Fibroblast of skin of back (primary cell): ENCODE measurements around the gene WDR27.
A peak's percentile ranks its signal among the peaks of the same experiment; 100 is the strongest.
"Not testable (repeated sequence)": the region's sequence is repeated elsewhere in the genome, so short reads cannot be mapped to it uniquely, and the experiment has no call there.

ENCODE experiments used
- DNase-seq: peaks from one replicate; pipeline ENCODE4 v3.0.0-alpha.2; 2013

WDR27 gene

DNA sequence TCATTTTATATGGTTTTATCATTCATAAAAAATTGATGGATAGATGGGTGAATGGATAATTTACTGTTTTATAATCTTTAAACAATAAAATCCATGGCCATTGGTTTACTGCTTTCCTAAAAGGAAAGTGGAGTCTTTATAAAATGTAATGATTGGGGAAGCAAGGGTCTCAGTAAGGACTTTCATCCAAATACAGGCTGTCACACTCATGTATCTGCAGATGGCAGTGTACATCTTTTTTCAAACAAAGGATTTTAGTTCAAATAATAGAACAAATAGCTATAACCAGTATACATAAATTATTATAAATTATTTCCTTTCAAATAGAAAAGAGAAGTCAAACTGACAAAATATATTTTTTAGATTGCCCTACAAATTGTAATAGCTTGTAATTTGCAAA lies 190.0 kb downstream of the WDR27 start:
- DNase-seq = not testable (repeated sequence)

- DNase-seq = no peak
Measured at GRCh38 chr6:169510871-169511270, 191.0 kb downstream of the WDR27 start.

DNA sequence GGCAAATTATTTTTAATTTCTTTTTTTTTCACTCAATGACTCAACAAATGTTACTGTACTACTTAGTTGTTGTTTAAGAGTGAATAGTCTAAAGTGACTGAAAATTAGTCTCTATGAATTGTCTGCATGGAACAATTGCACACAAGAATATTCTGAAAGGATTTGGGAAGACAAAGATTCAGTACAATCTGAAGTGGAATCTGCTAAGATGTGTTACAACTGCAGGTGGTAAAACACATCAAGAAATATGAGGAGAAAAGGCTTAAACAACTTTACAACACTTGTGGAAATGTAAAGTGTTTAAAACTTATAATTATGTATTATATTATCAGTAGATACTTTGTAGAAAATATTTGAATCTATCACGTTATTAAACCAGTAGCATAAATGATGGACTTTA lies 193.4 kb downstream of the WDR27 start:
- DNase-seq = no peak

GRCh38 chr6:169503422-169504152 lies 198.2 kb downstream of the WDR27 start:
- peak; percentile 21 for DNase-seq

DNA sequence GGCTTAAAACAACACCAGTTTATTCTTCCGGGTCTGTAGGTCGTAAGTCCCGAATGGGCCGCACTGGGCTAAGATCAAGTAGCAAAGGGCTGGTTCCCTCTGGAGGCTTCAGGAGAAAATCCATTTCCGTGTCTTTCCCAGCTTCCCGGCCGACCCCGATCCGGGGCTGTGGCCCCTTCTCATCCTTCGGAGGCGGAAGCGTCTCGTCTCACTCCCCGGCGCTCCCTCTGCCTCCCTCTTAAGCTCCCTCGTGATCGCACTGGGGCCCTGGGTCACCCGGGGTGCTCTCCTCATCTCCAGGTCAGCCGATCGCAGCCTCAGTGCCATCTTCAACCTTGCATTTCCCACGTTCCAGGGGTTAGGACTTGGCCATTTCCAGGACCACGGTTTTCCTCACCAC lies 199.4 kb downstream of the WDR27 start:
- DNase-seq = no peak

DNA sequence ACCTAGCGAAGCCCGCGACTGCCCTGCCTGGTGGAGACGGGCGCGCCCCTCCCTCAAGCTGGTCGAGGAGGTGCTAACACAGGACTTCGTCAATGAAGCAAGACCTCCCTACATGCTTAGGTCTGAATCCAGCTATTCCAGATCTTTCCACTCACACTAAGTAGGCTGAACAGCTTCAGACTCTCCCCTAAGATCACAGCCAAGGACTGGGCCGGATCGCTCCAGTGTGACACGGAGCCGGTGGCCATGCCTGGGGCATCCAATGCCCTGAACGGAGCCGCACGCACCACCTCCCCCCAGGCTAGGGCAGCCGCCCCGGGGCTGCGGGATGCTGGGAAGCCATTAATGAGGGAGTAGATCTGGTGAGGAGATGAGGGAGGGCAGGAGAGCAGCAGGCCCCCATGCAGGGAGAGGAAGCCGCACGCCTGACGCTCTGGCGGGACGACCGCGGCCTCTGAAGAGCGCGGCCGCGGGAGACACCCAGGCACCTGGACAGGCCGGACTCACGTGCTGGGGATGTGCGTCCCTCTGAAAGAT lies 200.0 kb downstream of the WDR27 start:
- DNase-seq = no peak

DNA sequence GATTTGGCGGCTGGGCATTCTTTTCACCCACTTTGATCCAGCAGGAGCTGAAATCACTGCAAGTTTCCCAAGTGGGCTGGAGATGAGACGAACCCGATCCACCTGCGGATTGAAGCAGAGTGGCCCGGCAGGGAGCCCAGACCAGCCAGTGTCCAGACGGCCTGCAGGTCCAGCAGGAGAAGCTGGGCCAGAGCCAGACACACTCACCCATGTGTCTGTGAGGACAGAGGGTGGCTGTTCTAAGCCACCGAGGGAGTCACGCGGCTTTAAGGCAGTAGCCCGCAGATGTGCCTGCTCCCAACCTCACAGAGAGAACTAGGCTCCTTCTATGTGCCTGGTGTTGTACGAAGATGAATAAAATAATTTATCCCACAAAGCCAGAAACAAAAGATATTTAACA lies 200.7 kb downstream of the WDR27 start:
- no peak for DNase-seq

DNA sequence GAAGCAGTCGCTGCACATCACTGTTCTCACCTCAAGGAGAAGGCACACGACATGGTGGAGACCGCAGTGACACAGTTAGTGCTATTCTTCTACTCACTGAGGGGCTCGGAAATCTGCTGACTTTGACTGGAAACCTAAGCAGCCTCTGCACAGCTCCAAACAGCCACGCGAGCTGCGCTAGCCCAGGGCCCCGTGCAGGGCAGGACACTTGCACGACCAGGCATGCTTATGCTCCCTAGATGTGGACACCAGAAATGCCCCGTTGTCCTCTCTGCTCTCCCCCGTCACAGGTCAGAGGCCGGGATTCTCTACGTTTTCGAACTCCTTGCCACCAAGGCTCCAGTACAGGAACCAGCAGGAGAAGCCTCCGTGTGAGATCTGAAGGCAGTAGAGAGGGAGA lies 201.1 kb downstream of the WDR27 start:
- DNase-seq = no peak

DNA sequence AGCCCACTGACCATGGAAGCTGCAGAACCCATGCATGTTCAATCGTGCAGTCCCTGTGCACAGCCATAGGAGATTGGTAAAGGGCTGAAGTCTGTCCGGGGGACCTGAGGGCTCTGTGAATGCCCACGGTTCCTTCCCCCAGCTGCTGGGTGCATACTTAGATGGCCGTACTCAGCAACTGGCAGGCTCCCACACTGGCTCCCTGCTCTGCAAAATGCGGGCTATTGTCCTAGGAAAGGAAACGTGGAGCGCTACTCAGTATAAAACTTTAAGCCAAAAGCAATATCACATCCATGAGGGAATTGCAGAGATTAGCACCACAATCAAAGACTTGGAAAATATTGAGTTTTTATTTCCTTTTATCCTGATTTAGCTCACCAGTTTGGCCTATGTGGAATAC lies 202.0 kb downstream of the WDR27 start:
- DNase-seq = no peak

DNA sequence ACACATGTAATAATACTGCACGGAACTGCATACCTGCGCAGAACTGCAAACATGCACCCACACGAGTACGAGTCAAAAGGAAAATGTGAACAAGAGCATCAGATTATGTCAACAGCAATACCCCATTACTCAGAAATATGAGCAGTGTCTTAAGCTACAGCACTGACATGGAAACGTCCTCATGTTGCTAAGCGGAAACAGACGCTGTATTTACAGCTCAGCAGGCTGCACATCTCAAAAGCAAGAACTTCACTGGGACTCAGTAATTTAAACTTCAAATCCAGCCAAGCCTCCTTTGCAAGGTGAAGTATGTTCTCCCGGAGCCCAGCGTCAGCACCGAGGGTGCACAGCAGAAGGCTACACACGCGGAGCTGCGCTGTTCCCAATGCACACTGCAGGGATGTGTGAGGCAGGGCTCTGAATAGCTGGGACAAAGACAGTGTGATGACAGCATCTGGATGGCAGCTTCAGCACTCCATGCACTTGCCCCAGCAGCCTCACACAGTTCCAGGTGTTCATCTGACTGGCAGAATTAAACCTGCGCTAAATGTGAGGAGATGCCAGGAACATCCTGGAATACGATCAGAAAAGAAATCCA lies 202.8 kb downstream of the WDR27 start:
- peak; percentile 11 for DNase-seq

DNA sequence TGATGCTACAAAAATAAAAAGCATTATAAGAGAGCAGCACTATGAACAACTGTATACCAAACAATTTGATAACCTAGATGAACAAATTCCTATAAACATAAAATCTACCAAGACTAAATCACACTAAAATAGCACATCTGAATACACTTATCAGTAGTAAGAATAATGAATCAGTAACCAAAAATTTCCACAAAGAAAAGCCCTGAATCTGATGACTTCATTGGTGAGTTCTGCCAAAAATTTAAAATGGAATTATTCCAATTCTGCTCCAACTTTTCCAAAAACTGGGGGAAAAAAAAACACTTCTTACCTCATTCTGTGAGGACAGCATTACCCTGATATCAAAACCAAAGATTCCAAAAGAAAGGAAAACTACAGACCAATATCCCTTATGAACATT lies 206.2 kb downstream of the WDR27 start:
- peak; percentile 54 for DNase-seq

DNA sequence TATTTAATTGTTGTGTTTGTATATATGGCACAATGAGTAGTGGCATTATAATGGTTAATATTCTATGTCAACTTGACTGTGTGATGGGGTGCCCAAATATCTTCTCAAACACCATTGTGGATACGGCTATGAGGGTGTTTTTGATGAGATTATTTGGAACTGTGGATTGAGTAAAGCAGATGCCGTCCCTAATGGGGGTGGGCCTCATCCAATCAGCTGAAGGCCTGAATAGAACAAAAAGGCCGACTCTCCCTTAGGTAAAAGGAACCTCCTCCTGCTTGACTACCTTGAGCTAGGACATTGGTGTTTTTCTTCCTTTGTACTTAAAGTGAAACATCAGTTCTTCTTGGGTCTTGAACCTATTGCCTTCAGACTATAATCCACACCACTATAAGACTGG lies 207.8 kb downstream of the WDR27 start:
- no peak for DNase-seq

DNA sequence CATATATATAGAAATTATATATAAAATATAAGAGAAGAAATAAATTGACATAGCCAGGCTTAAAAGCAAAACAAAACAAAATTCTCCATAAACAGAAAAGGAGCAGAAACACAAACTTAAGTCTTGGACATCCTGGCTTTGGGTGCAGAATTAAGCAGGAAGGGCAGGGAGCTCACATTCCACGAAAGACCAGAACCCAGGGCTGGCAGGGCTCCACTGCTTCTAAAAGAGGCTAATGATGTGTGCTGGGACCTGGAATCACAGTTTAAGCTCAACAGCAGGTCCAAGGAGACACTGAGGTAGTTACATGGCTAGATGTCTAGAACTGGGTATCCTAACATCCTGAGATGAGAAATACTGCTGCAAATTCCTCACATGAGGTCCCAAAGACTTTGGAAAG lies 210.3 kb downstream of the WDR27 start:
- DNase-seq = no peak

GRCh38 chr6:169490830-169491229 lies 211.0 kb downstream of the WDR27 start:
- DNase-seq = peak; percentile 14

DNA sequence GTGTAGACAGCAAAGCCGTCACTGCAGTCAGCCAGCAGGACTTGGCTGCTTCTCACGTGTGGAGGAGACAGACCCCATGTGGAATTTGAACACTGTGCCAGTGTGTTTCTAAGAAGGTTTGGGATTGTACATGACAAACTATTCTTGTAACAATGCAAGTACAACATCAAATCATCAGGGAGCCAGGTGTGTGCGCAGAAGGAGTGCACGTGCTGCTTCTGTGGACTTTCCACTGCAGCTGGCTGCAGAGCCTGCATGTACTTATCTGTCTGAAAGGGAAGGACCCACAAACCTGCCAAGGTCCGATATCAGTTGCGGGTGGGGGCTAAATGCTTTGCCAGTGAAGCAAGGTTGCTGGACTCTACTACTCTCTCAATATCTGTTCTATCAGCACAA lies 211.6 kb downstream of the WDR27 start:
- no peak for DNase-seq

DNA sequence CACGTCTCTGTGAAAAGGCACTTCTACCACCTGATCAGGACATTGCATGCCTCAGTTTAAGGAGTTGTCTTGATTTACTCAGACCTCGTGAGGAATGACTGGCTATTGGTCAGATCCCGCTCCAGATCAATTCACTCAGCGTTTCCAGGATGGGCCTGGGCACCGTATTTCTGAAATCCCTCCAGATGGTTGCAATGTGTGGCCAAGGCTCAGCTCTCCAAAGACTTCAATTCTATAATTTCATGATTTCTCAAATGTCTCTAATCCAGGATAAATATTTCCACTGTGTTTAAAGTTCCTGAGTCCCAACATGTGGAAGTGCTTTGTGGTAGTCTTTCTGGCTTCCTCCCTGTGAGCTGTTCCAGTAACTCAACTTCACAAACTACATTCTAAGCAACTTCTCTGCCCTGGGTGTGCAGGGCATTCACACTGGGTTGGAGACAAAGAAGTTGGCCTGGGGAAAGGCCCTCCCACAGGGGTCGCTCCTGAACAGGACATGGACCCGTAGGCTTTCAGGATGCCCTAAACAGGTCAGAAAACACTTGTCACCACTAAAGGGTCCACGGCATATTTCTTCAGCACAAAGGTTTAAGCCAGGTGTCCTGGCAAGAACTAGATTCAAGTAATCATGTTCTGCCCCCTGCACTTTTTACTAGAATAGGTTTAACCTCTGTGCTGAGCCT lies 212.1 kb downstream of the WDR27 start:
- DNase-seq = peak; percentile 2

DNA sequence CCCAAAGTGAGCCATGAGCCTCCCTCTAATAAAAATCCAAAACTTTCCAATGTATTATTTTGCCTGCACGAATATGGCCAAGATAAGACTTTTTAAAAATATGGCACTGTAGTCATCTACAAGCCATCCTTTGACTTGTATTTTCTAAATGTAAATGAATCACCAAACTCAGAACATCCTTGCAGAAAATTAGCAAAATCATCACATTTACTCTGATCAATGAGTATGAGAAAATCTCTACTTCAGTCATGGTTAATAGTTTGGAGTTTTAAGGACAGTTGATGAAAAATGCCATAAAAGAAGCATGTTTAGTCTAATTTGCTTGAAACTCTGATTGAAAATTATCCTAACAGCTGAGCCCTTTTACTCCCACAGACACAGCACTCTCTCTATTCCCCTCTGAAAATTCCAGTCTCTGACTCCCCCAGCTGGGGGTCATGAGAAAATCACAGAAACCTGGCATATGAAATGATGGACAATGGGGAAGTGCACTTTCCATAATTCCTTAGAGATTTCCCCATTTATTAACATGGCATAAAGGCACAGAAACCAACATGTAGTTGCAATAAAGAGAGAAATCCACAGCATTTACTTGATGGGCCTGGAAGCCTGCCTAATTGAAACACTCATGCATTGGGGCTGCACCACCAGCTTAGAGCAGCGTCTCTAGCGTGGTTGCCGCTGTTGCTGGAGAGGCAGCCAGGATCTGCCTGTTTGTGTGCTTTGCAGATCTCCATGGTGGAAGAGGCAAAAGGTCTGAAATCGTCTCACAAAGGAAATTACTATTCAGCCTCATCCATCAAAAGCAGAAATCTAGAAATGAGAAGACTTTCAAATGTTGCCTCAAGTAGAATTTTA lies 214.0 kb downstream of the WDR27 start:
- peak; percentile 26 for DNase-seq

DNA sequence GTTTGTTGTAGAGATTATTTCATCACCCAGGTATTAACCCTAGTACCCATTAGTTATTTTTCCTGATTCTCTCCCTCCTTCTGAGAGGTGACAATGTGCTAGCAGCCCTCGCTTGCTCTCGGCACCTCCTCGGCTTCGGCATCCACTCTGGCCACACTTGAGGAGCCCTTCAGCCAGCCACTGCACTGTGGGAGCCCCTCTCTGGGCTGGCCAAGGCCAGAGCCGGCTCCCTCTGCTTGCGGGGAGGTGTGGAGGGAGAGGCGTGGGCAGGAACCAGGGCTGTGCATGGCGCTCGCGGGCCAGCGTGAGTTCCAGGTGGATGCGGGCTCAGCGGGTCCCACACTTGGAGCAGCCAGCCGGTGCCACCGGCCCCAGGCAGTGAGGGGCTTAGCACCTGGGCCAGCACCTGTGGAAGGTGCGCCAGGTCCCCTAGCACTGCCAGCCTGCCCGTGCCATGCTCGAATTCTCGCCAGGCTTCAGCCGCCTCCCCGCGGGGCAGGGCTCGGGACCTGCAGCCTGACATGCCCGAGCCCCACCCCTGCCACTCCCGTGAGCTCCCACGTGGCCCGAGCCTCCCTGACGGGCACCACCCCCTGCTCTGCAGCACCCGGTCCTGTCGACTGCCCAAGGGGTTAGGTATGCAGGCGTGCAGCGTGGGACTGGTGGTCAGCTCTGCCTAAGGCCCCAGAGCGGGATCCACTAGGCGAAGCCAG lies 221.9 kb downstream of the WDR27 start:
- no peak for DNase-seq

DNA sequence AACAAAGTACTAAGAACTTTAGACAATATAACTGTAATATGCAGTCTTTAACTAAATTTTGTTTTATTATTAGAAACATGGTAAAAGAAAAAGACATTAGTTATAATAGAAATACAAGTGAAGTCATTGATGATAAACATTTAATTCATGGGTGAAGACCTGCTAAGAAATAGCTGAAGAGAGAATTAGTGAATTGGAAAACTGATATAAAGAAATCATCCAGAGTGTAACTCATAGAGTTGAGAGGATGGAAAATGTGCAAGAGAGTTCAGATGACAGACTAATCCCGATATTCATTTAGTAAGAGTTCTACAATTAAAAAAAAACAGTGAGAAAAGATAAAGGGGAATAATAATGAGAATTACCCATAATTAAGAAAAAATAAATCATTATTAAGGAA lies 227.5 kb downstream of the WDR27 start:
- no peak for DNase-seq

- no peak for DNase-seq
Measured at GRCh38 chr6:169473663-169474062, 228.2 kb downstream of the WDR27 start.

DNA sequence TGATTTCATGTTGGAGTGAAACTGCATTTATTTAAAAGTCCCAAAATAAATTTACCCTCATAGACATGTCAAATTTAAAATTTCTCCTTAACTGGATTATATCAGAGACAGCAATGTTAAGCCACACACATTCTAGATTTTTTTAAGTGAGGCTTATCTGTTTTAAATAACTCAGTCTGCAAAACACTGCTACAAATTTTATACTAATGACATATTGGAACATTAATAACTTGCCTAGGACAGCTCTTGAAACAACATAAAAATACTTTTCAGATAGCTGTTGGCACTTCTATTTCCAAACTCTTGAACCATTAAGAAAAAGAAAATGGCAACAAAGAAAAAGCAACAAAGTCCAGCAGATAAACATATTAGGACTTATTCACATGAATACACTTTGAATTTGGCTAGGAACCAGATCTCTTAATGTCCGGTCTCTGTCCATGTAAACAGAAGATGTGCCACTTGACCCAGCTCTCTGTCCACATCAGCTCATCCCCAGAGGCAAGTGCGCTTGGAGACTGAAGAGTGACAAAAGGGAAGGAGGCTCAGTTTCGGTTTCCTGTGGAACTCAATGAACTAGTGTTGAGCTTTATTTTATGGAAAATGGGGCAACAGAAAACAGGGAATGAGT lies 228.9 kb downstream of the WDR27 start:
- no peak for DNase-seq

DNA sequence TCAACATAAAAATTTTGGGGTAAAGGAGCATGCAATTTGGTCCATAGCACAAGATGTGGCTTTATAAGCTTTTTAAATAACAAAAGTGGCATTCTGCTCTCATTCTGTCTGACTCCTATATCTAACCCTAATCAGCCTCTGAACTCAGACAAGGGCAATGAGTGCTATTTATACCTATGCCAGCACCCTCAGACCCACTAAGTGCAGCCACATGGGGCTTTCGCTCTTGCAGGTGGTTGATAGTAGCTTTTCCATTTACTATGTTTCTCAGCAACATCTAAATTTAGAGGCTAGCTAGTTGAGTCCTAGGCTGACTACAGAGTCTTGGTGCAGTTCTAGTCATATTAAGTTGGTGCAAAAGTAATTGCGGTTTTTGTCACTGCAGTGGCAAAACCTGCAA lies 231.0 kb downstream of the WDR27 start:
- DNase-seq = no peak
